SU-DHL-6 (cell line): ENCODE measurements around the gene ST7.

Experiments
- EZH2phosphoT487 ChIP-seq: fragments of 200-600 bp; sonication (generic), shearing (Covaris generic); conservative IDR thresholded peaks from 2 replicates; pipeline ENCODE4 v1.6.1; 2018; ENCODE audit warnings: mild to moderate bottlenecking, antibody characterized with exemption, low read length, moderate library complexity, mixed read lengths
- TF ChIP-seq, protein P1 (sequence below): fragments of 200-600 bp; sonication (generic); IDR thresholded peaks from one replicate; pipeline ENCODE4 v1.5.1; 2017; ENCODE audit warnings: antibody characterized with exemption, mild to moderate bottlenecking, low read length, moderate library complexity; ENCODE audit not compliant: insufficient read depth, poor library complexity, severe bottlenecking

- TF ChIP-seq, protein P1, sequence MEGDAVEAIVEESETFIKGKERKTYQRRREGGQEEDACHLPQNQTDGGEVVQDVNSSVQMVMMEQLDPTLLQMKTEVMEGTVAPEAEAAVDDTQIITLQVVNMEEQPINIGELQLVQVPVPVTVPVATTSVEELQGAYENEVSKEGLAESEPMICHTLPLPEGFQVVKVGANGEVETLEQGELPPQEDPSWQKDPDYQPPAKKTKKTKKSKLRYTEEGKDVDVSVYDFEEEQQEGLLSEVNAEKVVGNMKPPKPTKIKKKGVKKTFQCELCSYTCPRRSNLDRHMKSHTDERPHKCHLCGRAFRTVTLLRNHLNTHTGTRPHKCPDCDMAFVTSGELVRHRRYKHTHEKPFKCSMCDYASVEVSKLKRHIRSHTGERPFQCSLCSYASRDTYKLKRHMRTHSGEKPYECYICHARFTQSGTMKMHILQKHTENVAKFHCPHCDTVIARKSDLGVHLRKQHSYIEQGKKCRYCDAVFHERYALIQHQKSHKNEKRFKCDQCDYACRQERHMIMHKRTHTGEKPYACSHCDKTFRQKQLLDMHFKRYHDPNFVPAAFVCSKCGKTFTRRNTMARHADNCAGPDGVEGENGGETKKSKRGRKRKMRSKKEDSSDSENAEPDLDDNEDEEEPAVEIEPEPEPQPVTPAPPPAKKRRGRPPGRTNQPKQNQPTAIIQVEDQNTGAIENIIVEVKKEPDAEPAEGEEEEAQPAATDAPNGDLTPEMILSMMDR = no peak
- TF ChIP-seq EZH2phosphoT487 = no peak
These were observed 165.4 kb downstream of the ST7 start for GRCh38 chr7:117118579-117119180.
